GDM1 (cell line): ENCODE data around the gene ABHD11.

Experiments
- DNase-seq: peaks from one replicate; lab custom pipeline; 2025; lab: John Stamatoyannopoulos, UW

Gene ABHD11

GRCh38 chr7:73700581-73701134 lies 37.9 kb downstream of the ABHD11 start:
- DNase-seq: no peak

GRCh38 chr7:73700069-73700423 lies 38.6 kb downstream of the ABHD11 start:
- no peak for DNase-seq

- DNase-seq: no peak
These were observed 39.1 kb downstream of the ABHD11 start for GRCh38 chr7:73699370-73700068.

GRCh38 chr7:73698410-73698809 lies 40.2 kb downstream of the ABHD11 start:
- no peak for DNase-seq

GRCh38 chr7:73696372-73696771 lies 42.2 kb downstream of the ABHD11 start:
- DNase-seq: no peak

- DNase-seq: no peak
These were observed 48.0 kb downstream of the ABHD11 start for GRCh38 chr7:73690646-73691045.

- DNase-seq: no peak
These were observed 50.3 kb downstream of the ABHD11 start for GRCh38 chr7:73688288-73688687.
